Left ventricle myocardium inferior (tissue), 1 donor: Measurements from ENCODE around the gene PIP5K1C. TPM values are rescaled to one million over a fixed set of nuclear protein-coding genes. Genes with fewer than 3 reads are reported as not detected.
"Not testable (repeated sequence)": the region's sequence is repeated elsewhere in the genome, so short reads cannot be mapped to it uniquely, and the experiment has no call there.

Experiments used
- DNase-seq: peaks from one replicate; pipeline ENCODE4 v3.0.0-alpha.2; 2020
- H3K27ac ChIP-seq: fragments of 200-600 bp; replicated peaks from 2 replicates; pipeline ENCODE4 v1.8.0; 2021
- H3K27me3 ChIP-seq: fragments of 200-600 bp; 2 replicates; pipeline ENCODE4 v1.8.0; 2021; ENCODE audit warnings: low read depth
- H3K36me3 ChIP-seq: fragments of 200-600 bp; 2 replicates; pipeline ENCODE4 v1.8.0; 2021
- H3K4me1 ChIP-seq: fragments of 200-600 bp; 2 replicates; pipeline ENCODE4 v1.8.0; 2021
- H3K4me3 ChIP-seq: fragments of 200-600 bp; 2 replicates; pipeline ENCODE4 v1.8.0; 2021; ENCODE audit warnings: mild to moderate bottlenecking, moderate library complexity
- H3K9me3 ChIP-seq: fragments of 200-600 bp; replicated peaks from 2 replicates; pipeline ENCODE4 v1.8.0; 2021
- intact Hi-C: fragments of 100-400 bp; cut with micrococcal nuclease; formaldehyde crosslinking; loops from one replicate; pipeline ENCODE4 v1.11.0; 2022
- total RNA-seq: library from RNA; stranded (reverse); fragmentation: NEBNext Ultra II Directional; extraction: Animal tissue kit (Norgen Biotek cat#: 25700); gene quantifications from one replicate; pipeline ENCODE4 v1.2.1, GENCODE V29; 2021
- TF ChIP-seq, protein P1 (sequence below): fragments of 200-600 bp; IDR thresholded peaks from 2 replicates; pipeline ENCODE4 v1.8.0; 2021; ENCODE audit warnings: antibody characterized with exemption, mild to moderate bottlenecking, borderline replicate concordance
- donor health status: DM: no; HTN: yes; CAD: no; lungs with severe emphysema.

Gene PIP5K1C
- total RNA-seq, 1 donor from 2014 or later = 31.6 TPM

DNA sequence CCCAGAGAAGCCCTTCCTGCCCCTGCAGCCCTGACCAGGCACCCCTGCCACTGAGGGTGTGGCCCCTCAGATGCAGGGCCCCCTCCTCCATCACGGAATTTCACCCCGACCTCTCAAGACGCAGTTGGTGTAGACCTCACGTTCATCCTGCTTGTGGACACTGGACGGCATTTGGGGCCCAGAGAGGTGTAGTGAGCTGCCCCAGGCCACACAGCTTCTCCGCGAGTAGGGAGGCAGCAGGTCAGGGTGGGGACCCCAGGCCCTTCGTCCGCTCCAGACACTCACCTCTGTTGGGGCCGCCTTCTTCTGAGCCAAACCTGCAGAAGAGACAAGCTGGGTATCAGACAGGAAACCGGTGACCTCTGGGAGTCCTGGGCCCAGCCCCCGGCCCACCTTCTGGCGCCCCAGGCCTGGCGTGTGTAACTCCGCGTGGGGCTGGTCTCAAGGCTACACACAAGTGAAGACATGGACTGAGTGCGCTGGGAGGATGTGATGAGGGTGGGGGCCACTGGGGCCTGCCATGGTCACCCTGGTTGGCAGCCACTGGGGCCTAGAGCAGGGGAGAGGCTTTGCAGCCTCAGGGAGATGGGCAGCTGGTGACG is 33.1 kb downstream of the PIP5K1C start:
- no peak overlapping the region for H3K4me3 ChIP-seq
- H3K27ac ChIP-seq = peak overlapping the region; percentile 99
- intact Hi-C loops = loop anchor here (5.0 kb wide), 1 partner anchor 35 kb away; the partner anchor contains the start of gene PIP5K1C
- no peak for DNase-seq
- H3K27me3 ChIP-seq = no peaks in the 10 kb centered on the region
- H3K36me3 ChIP-seq = peaks cover 39% of the 10 kb centered on the region
- TF ChIP-seq, protein P1, sequence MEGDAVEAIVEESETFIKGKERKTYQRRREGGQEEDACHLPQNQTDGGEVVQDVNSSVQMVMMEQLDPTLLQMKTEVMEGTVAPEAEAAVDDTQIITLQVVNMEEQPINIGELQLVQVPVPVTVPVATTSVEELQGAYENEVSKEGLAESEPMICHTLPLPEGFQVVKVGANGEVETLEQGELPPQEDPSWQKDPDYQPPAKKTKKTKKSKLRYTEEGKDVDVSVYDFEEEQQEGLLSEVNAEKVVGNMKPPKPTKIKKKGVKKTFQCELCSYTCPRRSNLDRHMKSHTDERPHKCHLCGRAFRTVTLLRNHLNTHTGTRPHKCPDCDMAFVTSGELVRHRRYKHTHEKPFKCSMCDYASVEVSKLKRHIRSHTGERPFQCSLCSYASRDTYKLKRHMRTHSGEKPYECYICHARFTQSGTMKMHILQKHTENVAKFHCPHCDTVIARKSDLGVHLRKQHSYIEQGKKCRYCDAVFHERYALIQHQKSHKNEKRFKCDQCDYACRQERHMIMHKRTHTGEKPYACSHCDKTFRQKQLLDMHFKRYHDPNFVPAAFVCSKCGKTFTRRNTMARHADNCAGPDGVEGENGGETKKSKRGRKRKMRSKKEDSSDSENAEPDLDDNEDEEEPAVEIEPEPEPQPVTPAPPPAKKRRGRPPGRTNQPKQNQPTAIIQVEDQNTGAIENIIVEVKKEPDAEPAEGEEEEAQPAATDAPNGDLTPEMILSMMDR = no peak
- peaks cover 68% of the 10 kb centered on the region for H3K4me1 ChIP-seq
- H3K9me3 ChIP-seq = no peaks in the 10 kb centered on the region

DNA sequence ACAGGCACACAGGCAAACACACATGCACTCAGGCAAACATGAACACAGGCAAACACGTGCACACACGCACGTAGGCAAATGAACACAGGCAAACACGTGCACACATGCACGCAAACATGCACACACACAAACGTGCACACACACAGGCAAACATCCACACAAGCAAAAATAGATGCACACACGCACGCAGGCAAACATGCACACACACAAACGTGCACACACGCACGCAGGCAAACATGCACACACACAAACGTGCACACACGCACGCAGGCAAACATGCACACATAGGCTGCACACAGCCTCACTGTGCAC is 33.8 kb downstream of the PIP5K1C start:
- not testable (repeated sequence) for H3K27me3 ChIP-seq, H3K9me3 ChIP-seq, DNase-seq, H3K4me3 ChIP-seq, H3K27ac ChIP-seq
- peaks cover 45% of the 10 kb centered on the region for H3K36me3 ChIP-seq
- intact Hi-C loops = loop anchor here (5.0 kb wide), 1 partner anchor 36 kb away; the partner anchor contains the start of gene PIP5K1C
- peaks cover 62% of the 10 kb centered on the region for H3K4me1 ChIP-seq

DNA sequence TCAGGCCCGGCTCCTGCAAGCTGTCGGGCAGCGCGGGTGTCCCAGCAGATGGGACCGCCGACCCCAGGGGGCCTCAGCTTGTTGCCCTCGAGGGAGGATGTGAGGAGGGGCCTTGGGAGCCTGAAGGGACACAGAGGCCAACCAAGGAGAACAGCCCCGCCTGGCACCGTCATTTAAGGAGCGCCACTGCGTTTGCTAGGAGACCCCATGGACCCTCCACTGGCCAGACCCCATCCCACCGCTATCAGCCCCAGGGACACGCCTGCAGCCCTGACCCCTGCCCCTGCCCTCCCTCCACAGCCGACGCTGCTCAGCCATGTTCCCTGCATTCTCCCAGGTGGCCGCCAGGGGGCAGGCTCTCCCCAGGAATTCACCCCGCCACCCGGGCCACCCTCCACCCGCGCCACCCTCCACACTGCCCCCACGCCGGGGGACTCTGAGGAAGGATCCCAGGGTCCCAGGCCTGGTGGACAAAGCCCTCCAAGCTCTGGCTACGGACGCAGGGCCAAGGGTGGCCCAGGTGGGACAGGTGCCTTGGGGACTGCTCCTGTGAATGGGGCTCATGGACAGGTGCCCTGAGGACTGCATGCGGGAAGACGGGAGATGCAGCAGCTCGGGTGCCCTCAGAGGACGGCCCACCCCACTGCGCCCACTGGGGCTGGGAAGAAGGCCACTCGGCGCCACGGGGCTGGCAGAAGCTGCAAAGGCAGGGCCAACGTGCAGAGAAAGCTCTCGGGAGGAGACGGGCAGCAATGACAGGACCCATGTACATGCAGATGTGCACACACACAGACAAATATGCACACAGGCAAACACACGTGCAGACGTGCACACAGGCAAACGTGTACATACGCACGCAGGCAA is 34.4 kb downstream of the PIP5K1C start:
- Histone ChIP-seq H3K27ac (no peak overlapping the region), H3K27me3 (no peaks in the 10 kb centered on the region), H3K9me3 (no peaks in the 10 kb centered on the region), H3K36me3 (peaks cover 51% of the 10 kb centered on the region), H3K4me1 (peaks cover 60% of the 10 kb centered on the region), H3K4me3 (no peak overlapping the region)
- intact Hi-C loops = loop anchor here (5.0 kb wide), 1 partner anchor 36 kb away; the partner anchor contains the start of gene PIP5K1C
- TF ChIP-seq, protein P1 = peak; percentile 98
- DNase-seq = peak; percentile 72

DNA sequence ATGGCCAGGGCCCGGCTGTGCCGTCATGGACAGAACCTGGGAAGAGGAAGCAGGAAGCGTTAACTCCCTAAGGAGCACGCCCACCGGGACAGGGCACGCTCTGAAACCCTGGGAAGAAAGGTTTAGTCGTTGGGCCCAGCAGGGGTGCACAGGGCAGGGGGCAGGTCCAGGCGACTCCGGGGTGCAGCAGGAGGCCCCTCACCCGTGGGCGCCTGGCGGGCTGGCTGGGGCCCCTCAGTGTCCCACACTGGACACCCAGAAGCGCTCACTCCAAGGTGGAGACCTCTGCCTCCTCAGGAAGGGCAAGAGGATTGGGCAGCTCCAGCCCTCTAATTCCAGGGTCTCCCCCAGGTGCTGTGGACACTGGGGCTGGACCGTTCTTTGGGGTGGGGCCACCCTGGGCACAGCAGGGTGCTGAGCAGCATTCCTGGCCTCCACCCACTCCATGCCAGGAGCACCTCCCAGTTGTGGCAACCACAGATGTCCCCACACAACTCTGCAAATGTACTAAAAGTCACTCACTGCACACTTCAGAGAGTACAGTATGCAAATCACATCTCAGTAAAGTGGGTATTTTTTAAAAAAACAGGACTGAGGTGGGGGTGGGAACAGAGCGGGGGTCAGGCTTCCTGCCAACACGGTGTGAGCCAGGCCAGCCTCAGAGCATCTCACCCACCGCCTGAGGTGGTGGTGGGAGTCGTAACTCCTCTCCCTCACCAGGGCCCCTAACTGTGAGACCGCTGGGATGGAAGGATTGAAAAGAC is 35.2 kb downstream of the PIP5K1C start:
- H3K4me1 ChIP-seq = peaks cover 55% of the 10 kb centered on the region
- no peak overlapping the region for H3K27ac ChIP-seq
- peaks cover 58% of the 10 kb centered on the region for H3K36me3 ChIP-seq
- no peak for DNase-seq
- intact Hi-C loops = loop anchor here (5.0 kb wide), 1 partner anchor 37 kb away; the partner anchor contains the start of gene PIP5K1C
- H3K4me3 ChIP-seq = no peak overlapping the region
- no peaks in the 10 kb centered on the region for H3K27me3 ChIP-seq
- TF ChIP-seq, protein P1 = no peak
- no peaks in the 10 kb centered on the region for H3K9me3 ChIP-seq

DNA sequence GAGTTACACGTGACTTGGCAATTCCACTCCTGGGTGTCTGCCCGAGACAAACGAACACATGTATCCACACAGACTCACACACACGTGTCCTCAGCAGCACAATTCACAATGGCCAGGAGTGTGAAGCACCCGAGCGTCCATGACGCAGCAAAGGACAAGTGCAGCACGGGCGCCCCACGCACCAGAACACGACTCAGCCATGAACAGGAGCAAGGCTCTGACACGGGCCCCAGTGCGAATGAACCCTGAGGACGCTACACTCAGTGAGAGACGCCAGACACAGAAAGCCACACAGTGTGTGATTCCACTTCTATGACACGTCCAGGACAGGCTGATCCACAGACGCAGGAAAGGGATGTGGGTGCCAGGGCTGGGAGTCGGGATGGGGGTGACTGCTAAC is 36.4 kb downstream of the PIP5K1C start:
- H3K36me3 ChIP-seq = peaks cover 68% of the 10 kb centered on the region
- intact Hi-C loops = no loop called here
- DNase-seq = no peak

More for the DNA sequence above, 36.4 kb downstream of the PIP5K1C start:
- Histone ChIP-seq H3K4me3 (no peak overlapping the region), H3K27me3 (no peaks in the 10 kb centered on the region), H3K9me3 (no peaks in the 10 kb centered on the region), H3K4me1 (peaks cover 43% of the 10 kb centered on the region), H3K27ac (no peak overlapping the region)
- TF ChIP-seq, protein P1 = no peak
